A549 (cell line): ENCODE results near the gene FIZ1. TPM values are rescaled to one million over a fixed set of nuclear protein-coding genes. Genes with fewer than 3 reads are reported as not detected.
A peak's percentile ranks its signal among the peaks of the same experiment; 100 is the strongest.

Source experiments
- ATAC-seq, 2 experiments: fragments of 200-7000 bp in 1 of 2; fragments of >200 bp in 1 of 2; cut with Nextera tagmentation in 1 of 2; cut with Tn5 transposase in 1 of 2; 3 replicates each; pipeline versions ENCODE4 v1.8.0 to v1.9.1; 2018 to 2020; ENCODE audit warnings: mild to moderate bottlenecking in 1 of 2, moderate library complexity in 1 of 2
- CTCF ChIA-PET: fragments of 300-600 bp; sonication (Branson Sonifier 250); formaldehyde crosslinking; extraction: SDS; loops from one replicate; lab custom pipeline; 2021; ENCODE audit warnings: antibody characterized with exemption, inconsistent platforms; lab: Yijun Ruan, JAX
- POLR2A ChIA-PET: fragments of 350-600 bp; formaldehyde crosslinking; extraction: SDS; loops from one replicate; lab custom pipeline; 2021; ENCODE audit warnings: antibody characterized with exemption, inconsistent platforms; lab: Yijun Ruan, JAX
- DNase-seq, 2 experiments: peaks; one replicate each; pipeline versions ENCODE4 v3.0.0 to v3.0.0-alpha.2; 2011 to 2016; ENCODE audit warnings: low read depth in 1 of 2, low spot score in 1 of 2
- FAIRE-seq: peaks from 2 replicates; lab custom pipeline; 2011; peaks lifted over from hg19 to GRCh38; lab: Jason Lieb, UNC
- H3K27ac ChIP-seq, 2 experiments: fragments of >200 bp; sonication (Bioruptor Twin); formaldehyde crosslinking; 3 replicates each; pipeline ENCODE4 v1.5.1; 2016 to 2017
- H3K4me1 ChIP-seq: fragments of >200 bp; sonication (Bioruptor Twin); formaldehyde crosslinking; 3 replicates; pipeline ENCODE4 v1.6.1; 2016
- H3K4me2 ChIP-seq: fragments of >200 bp; sonication (Bioruptor Twin); formaldehyde crosslinking; 3 replicates; pipeline ENCODE4 v1.6.1; 2016
- H3K4me3 ChIP-seq: fragments of >200 bp; sonication (Bioruptor Twin); formaldehyde crosslinking; 3 replicates; pipeline ENCODE4 v1.5.1; 2016
- H3K9me3 ChIP-seq: fragments of >200 bp; sonication (Bioruptor Twin); formaldehyde crosslinking; 3 replicates; pipeline ENCODE4 v1.6.1; 2016
- CEBPB ChIP-seq, 2 experiments: fragments of >200 bp in 1 of 2; sonication (Bioruptor Twin) in 1 of 2; formaldehyde crosslinking in 1 of 2; IDR thresholded peaks; 2 replicates each; pipeline ENCODE4 v1.6.1; 2012 to 2016
- EP300 ChIP-seq, 2 experiments: fragments of >200 bp; sonication (Bioruptor Twin); formaldehyde crosslinking; IDR thresholded peaks; 2 replicates in 1 of 2; 3 replicates in 1 of 2; pipeline ENCODE4 v1.6.1; 2016 to 2017
- GATA3 ChIP-seq: IDR thresholded peaks from 2 replicates; pipeline ENCODE4 v1.6.1; 2012; ENCODE audit warnings: borderline replicate concordance
- HOXB13 ChIP-seq: fragments of 250-450 bp; sonication (Bioruptor Pico); IDR thresholded peaks from 2 replicates; pipeline ENCODE4 v1.5.0; 2020; ENCODE audit warnings: low read depth, mild to moderate bottlenecking, moderate library complexity
- KDM1A ChIP-seq: fragments of 200-600 bp; sonication (generic); IDR thresholded peaks from 2 replicates; pipeline ENCODE4 v1.6.1; 2016; ENCODE audit warnings: low read depth, mild to moderate bottlenecking
- NFE2L2 ChIP-seq: fragments of 150-350 bp; conservative IDR thresholded peaks from 2 replicates; pipeline ENCODE4 v1.6.1; 2014; ENCODE audit warnings: low read length
- NR3C1 ChIP-seq: fragments of >200 bp; sonication (Bioruptor Twin); formaldehyde crosslinking; IDR thresholded peaks from 3 replicates; pipeline ENCODE4 v1.6.1; 2017
- RAD21 ChIP-seq, 2 experiments: fragments of >200 bp in 1 of 2; sonication (Bioruptor Twin) in 1 of 2; formaldehyde crosslinking in 1 of 2; IDR thresholded peaks in 1 of 2; conservative IDR thresholded peaks in 1 of 2; 2 replicates in 1 of 2; 3 replicates in 1 of 2; pipeline ENCODE4 v1.6.1; 2012 to 2018; ENCODE audit warnings: inconsistent platforms in 1 of 2
- RARB ChIP-seq: fragments of 250-450 bp; sonication (Bioruptor Pico); IDR thresholded peaks from 2 replicates; pipeline ENCODE4 v1.8.0; 2021; ENCODE audit warnings: mild to moderate bottlenecking, moderate library complexity
- SMC3 ChIP-seq: fragments of >200 bp; sonication (Bioruptor Twin); formaldehyde crosslinking; IDR thresholded peaks from 3 replicates; pipeline ENCODE4 v1.6.1; 2018; ENCODE audit warnings: inconsistent platforms
- WGBS: methylation state at CpG from one replicate; pipeline ENCODE4 v1.1.6; 2017; ENCODE audit errors: missing lambda C conversion rate; 5-methylcytosine and 5-hydroxymethylcytosine counted together
- polyA plus RNA-seq, 4 experiments: library from polyadenylated mRNA; depleted of rRNA in 3 of 4; stranded (reverse); fragments of >200 nt; fragmentation: RNase III in 1 of 4; extraction: RNeasy Plus Mini Kit Qiagen cat#74134 plus additional on column Dnase treatment in 1 of 4; gene quantifications; 2 replicates in 3 of 4; 3 replicates in 1 of 4; pipeline ENCODE4 v1.2.3, GENCODE V29; 2011 to 2017
- TF ChIP-seq, protein P1 (sequence below): fragments of >200 bp; sonication (Bioruptor Twin); formaldehyde crosslinking; IDR thresholded peaks from 2 replicates; pipeline ENCODE4 v1.6.1; 2016
- TF ChIP-seq, protein P2 (sequence below): IDR thresholded peaks from 2 replicates; pipeline ENCODE4 v1.6.1; 2012; ENCODE audit warnings: low read depth, borderline replicate concordance
- TF ChIP-seq, protein P3 (sequence below): fragments of >200 bp; sonication (Bioruptor Twin); formaldehyde crosslinking; IDR thresholded peaks from 3 replicates; pipeline ENCODE4 v1.5.1; 2016
- TF ChIP-seq, protein P4 (sequence below): IDR thresholded peaks from 2 replicates; pipeline ENCODE4 v1.6.1; 2012

Gene FIZ1
- polyA plus RNA-seq, 2 of the 4 experiments (the other 2 are of a cell fraction): 10.3 to 16.9 TPM

DNA sequence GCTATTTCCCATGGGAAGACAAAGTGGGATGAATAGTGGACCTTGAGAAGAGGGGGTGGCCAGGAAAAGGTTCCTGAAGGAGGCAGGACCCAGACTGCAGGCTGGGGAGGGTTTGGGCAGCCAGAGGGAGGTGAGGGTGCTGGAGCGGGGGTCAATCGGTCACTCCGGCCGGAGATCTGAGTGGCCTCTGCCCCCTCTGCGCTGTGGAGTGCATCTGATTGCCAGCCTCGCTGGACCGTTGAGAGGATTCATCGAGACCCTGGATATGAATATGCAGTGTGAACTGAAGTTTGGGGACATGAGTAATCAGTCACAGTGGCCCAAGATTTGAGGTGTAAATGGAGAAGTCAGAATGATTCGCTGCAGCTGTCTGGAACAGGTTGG lies 36.0 kb upstream of the FIZ1 start:
- no peak for DNase-seq
- H3K4me3 ChIP-seq: peak overlapping the region; percentile 76
- peak overlapping the region; percentile 88 to 94 for H3K27ac ChIP-seq
- peak overlapping the region; percentile 99 for H3K4me2 ChIP-seq
- no peak for FAIRE-seq
- WGBS: 9% methylated on average over 9 of the region's 9 CpGs
- no peak for TF ChIP-seq EP300 (IDR thresholded peaks at IDR 0.05)
- TF ChIP-seq RAD21 (conservative IDR thresholded peaks at IDR 0.05 in 1 of 2, IDR thresholded peaks at IDR 0.05 in 1 of 2): no peak
- no peak for TF ChIP-seq HOXB13 (CRISPR knock-in tag)
- no peak for TF ChIP-seq NFE2L2
- TF ChIP-seq, protein P1, sequence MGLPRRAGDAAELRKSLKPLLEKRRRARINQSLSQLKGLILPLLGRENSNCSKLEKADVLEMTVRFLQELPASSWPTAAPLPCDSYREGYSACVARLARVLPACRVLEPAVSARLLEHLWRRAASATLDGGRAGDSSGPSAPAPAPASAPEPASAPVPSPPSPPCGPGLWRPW: no peak
- TF ChIP-seq, protein P2, sequence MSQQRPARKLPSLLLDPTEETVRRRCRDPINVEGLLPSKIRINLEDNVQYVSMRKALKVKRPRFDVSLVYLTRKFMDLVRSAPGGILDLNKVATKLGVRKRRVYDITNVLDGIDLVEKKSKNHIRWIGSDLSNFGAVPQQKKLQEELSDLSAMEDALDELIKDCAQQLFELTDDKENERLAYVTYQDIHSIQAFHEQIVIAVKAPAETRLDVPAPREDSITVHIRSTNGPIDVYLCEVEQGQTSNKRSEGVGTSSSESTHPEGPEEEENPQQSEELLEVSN: no peak
- TF ChIP-seq GATA3: no peak
- TF ChIP-seq NR3C1: no peak
- TF ChIP-seq, protein P3, sequence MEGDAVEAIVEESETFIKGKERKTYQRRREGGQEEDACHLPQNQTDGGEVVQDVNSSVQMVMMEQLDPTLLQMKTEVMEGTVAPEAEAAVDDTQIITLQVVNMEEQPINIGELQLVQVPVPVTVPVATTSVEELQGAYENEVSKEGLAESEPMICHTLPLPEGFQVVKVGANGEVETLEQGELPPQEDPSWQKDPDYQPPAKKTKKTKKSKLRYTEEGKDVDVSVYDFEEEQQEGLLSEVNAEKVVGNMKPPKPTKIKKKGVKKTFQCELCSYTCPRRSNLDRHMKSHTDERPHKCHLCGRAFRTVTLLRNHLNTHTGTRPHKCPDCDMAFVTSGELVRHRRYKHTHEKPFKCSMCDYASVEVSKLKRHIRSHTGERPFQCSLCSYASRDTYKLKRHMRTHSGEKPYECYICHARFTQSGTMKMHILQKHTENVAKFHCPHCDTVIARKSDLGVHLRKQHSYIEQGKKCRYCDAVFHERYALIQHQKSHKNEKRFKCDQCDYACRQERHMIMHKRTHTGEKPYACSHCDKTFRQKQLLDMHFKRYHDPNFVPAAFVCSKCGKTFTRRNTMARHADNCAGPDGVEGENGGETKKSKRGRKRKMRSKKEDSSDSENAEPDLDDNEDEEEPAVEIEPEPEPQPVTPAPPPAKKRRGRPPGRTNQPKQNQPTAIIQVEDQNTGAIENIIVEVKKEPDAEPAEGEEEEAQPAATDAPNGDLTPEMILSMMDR: no peak
- no peak for TF ChIP-seq KDM1A
- peaks cover 22% of the 10 kb centered on the region for H3K4me1 ChIP-seq
- ChIA-PET CTCF (interaction anchor here (1.0 to 24.9 kb wide), 10 partner anchors 9 to 168 kb away, joined by 3 to 363 read pairs (median 43); partner anchors contain the start of genes CCDC106, ZNF581, ZNF784 and ZNF865), POLR2A (interaction anchor here (0.6 to 2.5 kb wide), 9 partner anchors 11 to 115 kb away, joined by 3 to 9 read pairs (median 7); partner anchors contain the start of genes FIZ1, U2AF2, ZNF524 and ZNF784)
- no peaks in the 10 kb centered on the region for H3K9me3 ChIP-seq
- no peak for ATAC-seq

DNA sequence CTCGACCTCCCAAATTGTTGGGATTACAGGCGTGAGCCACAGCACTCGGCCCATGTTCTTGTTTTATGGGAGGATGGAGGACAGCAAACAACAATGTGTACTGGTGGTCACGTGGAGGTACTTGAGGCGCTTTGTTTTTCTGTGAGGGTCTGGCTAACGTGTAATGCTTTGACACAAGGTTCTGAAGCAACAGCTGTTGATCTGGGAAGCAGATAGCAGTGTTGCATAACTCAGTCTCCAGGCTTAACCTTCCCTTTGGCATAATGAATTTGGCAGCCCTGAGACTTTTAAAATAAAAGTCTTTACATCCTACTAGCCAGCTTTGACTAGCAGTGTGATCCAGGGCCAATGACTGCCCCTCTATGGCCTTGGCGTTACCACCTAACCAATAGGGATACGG lies 34.5 kb upstream of the FIZ1 start:
- H3K27ac ChIP-seq: peak overlapping the region in 1 of 2 experiments; percentile 88; a peak in 4 of 6 replicates
- no peaks in the 10 kb centered on the region for H3K9me3 ChIP-seq
- ChIA-PET CTCF (interaction anchor here (0.9 to 24.9 kb wide), 23 partner anchors 11 to 498 kb away, joined by 3 to 363 read pairs (median 14); partner anchors contain the start of genes U2AF2, ZNF581, ZNF628 and ZNF784), POLR2A (interaction anchor here (0.7 to 2.0 kb wide), 6 partner anchors 9 to 1950 kb away, joined by 3 to 27 read pairs (median 6); partner anchors contain the start of gene ZNF784)
- H3K4me1 ChIP-seq: peaks cover 17% of the 10 kb centered on the region
- no peak overlapping the region; the same call in 2 of the 3 replicates for H3K4me3 ChIP-seq
- no peak for ATAC-seq
- WGBS: 95% methylated on average over 8 of the region's 8 CpGs
- peak overlapping the region; percentile 70 for H3K4me2 ChIP-seq
- TF ChIP-seq, protein P4, sequence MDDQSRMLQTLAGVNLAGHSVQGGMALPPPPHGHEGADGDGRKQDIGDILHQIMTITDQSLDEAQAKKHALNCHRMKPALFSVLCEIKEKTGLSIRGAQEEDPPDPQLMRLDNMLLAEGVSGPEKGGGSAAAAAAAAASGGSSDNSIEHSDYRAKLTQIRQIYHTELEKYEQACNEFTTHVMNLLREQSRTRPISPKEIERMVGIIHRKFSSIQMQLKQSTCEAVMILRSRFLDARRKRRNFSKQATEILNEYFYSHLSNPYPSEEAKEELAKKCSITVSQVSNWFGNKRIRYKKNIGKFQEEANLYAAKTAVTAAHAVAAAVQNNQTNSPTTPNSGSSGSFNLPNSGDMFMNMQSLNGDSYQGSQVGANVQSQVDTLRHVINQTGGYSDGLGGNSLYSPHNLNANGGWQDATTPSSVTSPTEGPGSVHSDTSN: no peak
- 0 out of 4 replicates have a peak, but pooled peaks of 1 of the 2 experiments have one; percentile 9 for TF ChIP-seq CEBPB (IDR thresholded peaks at IDR 0.05)
- no peak for FAIRE-seq
- DNase-seq: no peak

DNA sequence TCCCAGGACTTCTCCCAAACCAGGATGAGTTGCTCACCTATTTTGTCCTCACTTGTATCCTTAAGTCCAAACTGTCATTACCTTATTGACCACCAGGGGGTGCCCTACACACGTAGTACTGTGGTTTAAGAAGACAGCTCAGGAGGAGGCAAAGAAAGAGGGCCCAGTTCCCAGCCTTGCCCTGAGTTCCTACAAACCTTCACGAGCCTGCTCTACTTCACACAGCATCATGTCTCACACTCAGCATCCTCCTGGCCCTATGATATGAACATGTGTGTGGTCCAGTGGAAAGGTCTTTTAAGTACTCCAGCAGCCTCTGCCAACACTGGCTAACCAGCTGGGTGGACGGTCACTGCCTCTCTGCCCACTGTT lies 33.1 kb upstream of the FIZ1 start:
- peak; percentile 80 to 99 for DNase-seq
- Histone ChIP-seq H3K4me3 (no peak overlapping the region), H3K4me2 (peak overlapping the region; percentile 74), H3K4me1 (peaks cover 17% of the 10 kb centered on the region), H3K27ac (no peak overlapping the region), H3K9me3 (no peaks in the 10 kb centered on the region)
- ATAC-seq: peak; percentile 70 to 81
- ChIA-PET POLR2A (interaction anchor here (0.6 to 2.3 kb wide), 7 partner anchors 8 to 225 kb away, joined by 3 to 27 read pairs (median 5); partner anchors contain the start of genes FIZ1, UBE2S, ZNF628 and ZNF784), CTCF (interaction anchor here (0.5 to 24.9 kb wide), 50 partner anchors 11 to 1241 kb away, joined by 3 to 363 read pairs (median 6); partner anchors contain the start of genes FIZ1, NAT14, SSC5D and TMEM238)
- peak; percentile 93 for FAIRE-seq
- WGBS: 30% methylated on average over 3 of the region's 3 CpGs
- TF ChIP-seq SMC3: peak; percentile 25; the same call in 1 of the 3 replicates
- no peak for TF ChIP-seq RARB (CRISPR knock-in tag)
- peak; percentile 62 to 82 for TF ChIP-seq RAD21 (conservative IDR thresholded peaks at IDR 0.05 in 1 of 2, IDR thresholded peaks at IDR 0.05 in 1 of 2)
- TF ChIP-seq, protein P3: peak; percentile 91
